Heart right ventricle (tissue), 16 donors: ENCODE results near the gene KIF4A. TPM values are rescaled to one million over a fixed set of nuclear protein-coding genes. Genes with fewer than 3 reads are reported as not detected.
"Not testable (repeated sequence)": the region's sequence is repeated elsewhere in the genome, so short reads cannot be mapped to it uniquely, and the experiment has no call there.

Experiments used
- ATAC-seq, 8 donors: fragments of 200-7000 bp; cut with Tn5 transposase; one replicate each; pipeline ENCODE4 v1.9.1; 2020; ENCODE audit warnings: mild to moderate bottlenecking in 8 of 8, moderate library complexity in 8 of 8, moderate number of reproducible peaks in 1 of 8
- DNase-seq, 2 donors: peaks; one replicate each; pipeline ENCODE4 v3.0.0-alpha.2; 2020
- H3K27ac ChIP-seq, 10 donors: fragments of 200-600 bp; sonication (generic) in 2 of 10; one replicate each; pipeline versions ENCODE4 v1.5.0 to v1.8.0; 2020 to 2022; ENCODE audit warnings: mild to moderate bottlenecking in 3 of 10
- H3K27me3 ChIP-seq, 7 donors: fragments of 200-600 bp; one replicate each; pipeline ENCODE4 v1.8.0; 2021 to 2022; ENCODE audit warnings: mild to moderate bottlenecking in 2 of 7
- H3K36me3 ChIP-seq, 9 donors: fragments of 200-600 bp; sonication (generic) in 1 of 9; one replicate each; pipeline versions ENCODE4 v1.5.0 to v1.8.0; 2020 to 2022; ENCODE audit warnings: mild to moderate bottlenecking in 2 of 9
- H3K4me1 ChIP-seq, 9 donors: fragments of 200-600 bp; sonication (generic) in 1 of 9; one replicate each; pipeline versions ENCODE4 v1.5.0 to v1.8.0; 2020 to 2022; ENCODE audit warnings: mild to moderate bottlenecking in 4 of 9
- H3K4me3 ChIP-seq, 10 donors: fragments of 200-600 bp; sonication (generic) in 2 of 10; one replicate each; pipeline versions ENCODE4 v1.5.0 to v1.8.0; 2020 to 2022; ENCODE audit warnings: mild to moderate bottlenecking in 7 of 10, moderate library complexity in 2 of 10
- H3K9me3 ChIP-seq, 11 donors: fragments of 200-600 bp in 10 of 11; sonication (generic) in 2 of 11; one replicate each; pipeline versions ENCODE4 v1.5.0 to v1.8.0; 2013 to 2022; ENCODE audit warnings: mild to moderate bottlenecking in 2 of 11, control low read depth in 1 of 11, moderate library complexity in 1 of 11
- CTCF ChIP-seq, 9 donors: fragments of 200-600 bp; sonication (generic) in 2 of 9; IDR thresholded peaks; one replicate each; pipeline versions ENCODE4 v1.5.0 to v1.8.0; 2021 to 2022; ENCODE audit warnings: antibody characterized with exemption in 9 of 9, mild to moderate bottlenecking in 5 of 9, moderate library complexity in 1 of 9
- WGBS, 2 donors: extraction: QIAGEN DNeasy Blood & Tissue Kit; methylation state at CpG; one replicate each; pipeline ENCODE4 v1.1.7; 2013; ENCODE audit warnings: inconsistent platforms in 1 of 2; 5-methylcytosine and 5-hydroxymethylcytosine counted together
- intact Hi-C, 10 donors: fragments of 100-400 bp; cut with DNase I; formaldehyde crosslinking; loops; one replicate each; pipeline versions ENCODE4 v1.11.1 to v1.14.2; 2022
- long read RNA-seq, 3 donors: library from polyadenylated mRNA; unstranded; transcript quantifications; one replicate each; pipeline ENCODE4 v2.0.0, GENCODE V29; 2020 to 2021
- polyA plus RNA-seq, 2 donors: library from polyadenylated mRNA; stranded (reverse); fragments of 200-250 nt; gene quantifications; one replicate each; pipeline ENCODE4 v1.2.3, GENCODE V29; 2013
- total RNA-seq, 10 donors: library from RNA; stranded (reverse); fragmentation: NEBNext Ultra II Directional in 3 of 10; extraction: Animal tissue kit (Norgen Biotek cat#: 25700) in 3 of 10; gene quantifications; one replicate each; pipeline versions ENCODE4 v1.2.1 to v1.2.4, GENCODE V29; 2021 to 2023
- donor health status: Arrhythmogenic right ventricular cardiomyopathy.
- donor health status: ischemic (EF 13 %, LVEDD 7.1; RV severe dilation, severe dysfunction).
- donor health status: healthy with polysubstance abuse.
- donor health status: DM: no; HTN: yes; CAD: no.
- donor health status: DM: no; HTN: no; CAD: no.
- donor health status: ischemic (EF 25% LVEDD 6.9; RV normal size, moderate dysfunction).
- donor health status: ischemic (EF 25% LVEDD 5.7; RV mildly dilated, moderate dysfunction).
- donor health status: healthy.
- donor health status: DM: yes; HTN: yes; CAD: no.
- donor health status: Ischemic cardiomyopathy.
- donor health status: ischemic (EF 35%, LVEDD 5.7; RV mildly dilated, moderate dysfunction).
- donor health status: nonischemic (EF 11% LVEDD 7.7; RV severe dilation, severe dysfunction).
- donor health status: DM: yes; HTN: yes; CAD: no.
- donor health status: PGD.
- donor health status: ischemic (EF 29% LVEDD 5.4; RV normal size, mild dysfunction).
- donor health status: nonischemic (EF 23%, LVEDD 6.1; RV moderate dilation, normal function).

The KIF4A gene
- total RNA-seq (1 to 10 TPM in 1 of 10 donors, under 1 TPM in 6, not detected in 3; 0.09 to 2.8 (median 0.28) TPM), polyA plus RNA-seq (under 1 TPM in 1 of 2 donors, not detected in 1; 0.07 TPM)
- long read RNA-seq, donor 1, partial matches to known transcripts: 1 of 1 reads
- long read RNA-seq, donor 1, other reads (novel, unspliced or antisense): 0 of 1 reads
- long read RNA-seq, donor 2, partial matches to known transcripts: 1 of 1 reads
- long read RNA-seq, donor 2, other reads (novel, unspliced or antisense): 0 of 1 reads
- long read RNA-seq, donor 3, partial matches to known transcripts: 0 of 1 reads
- long read RNA-seq, donor 3, other reads (novel, unspliced or antisense): 1 of 1 reads

GRCh38 chrX:70289793-70290770 lies at the start of gene KIF4A, which contains the start of gene PDZD11:
Gene KIF4A, plus strand, starts transcription at chrX:70290104. Its CDS starts 355 bp downstream, at chrX:70290459.
Gene PDZD11, minus strand, starts transcription at chrX:70289927. Its CDS starts 586 bp downstream, at chrX:70289341.
- Histone ChIP-seq H3K9me3 (no peaks in the 10 kb centered on the region), H3K4me3 (peak within 1 kb of the TSS; percentile 28 to 68 (median 59)), H3K27ac (peak within 1 kb of the TSS in 8 of 10 donors; percentile 63 to 85 (median 70)), H3K27me3 (peaks cover 0 to 30% (median 0%) of the 10 kb centered on the region in 7 donors), H3K36me3 (peaks cover 0 to 30% (median 0%) of the 10 kb centered on the region in 9 donors), H3K4me1 (peaks cover 0 to 10% (median 7%) of the 10 kb centered on the region in 9 donors)
- 0 to 1% methylated on average over 47 to 62 of the region's 62 CpGs for WGBS, 2 donors
- peak; percentile 79 to 82 for DNase-seq
- no peak for TF ChIP-seq CTCF (IDR thresholded peaks at IDR 0.05)
- intact Hi-C loops: no loop called here
- ATAC-seq: peak; percentile 99 to 100 (median 100)

GRCh38 chrX:70240751-70241150 lies 49.2 kb upstream of the KIF4A start:
- H3K36me3 ChIP-seq: no peaks in the 10 kb centered on the region
- intact Hi-C loops: no loop called here
- peaks cover 0 to 19% (median 0%) of the 10 kb centered on the region in 7 donors for H3K27me3 ChIP-seq
- no peaks in the 10 kb centered on the region for H3K4me1 ChIP-seq
- no peak for DNase-seq
- H3K9me3 ChIP-seq: no peaks in the 10 kb centered on the region
- no peak overlapping the region for H3K27ac ChIP-seq
- ATAC-seq: no peak
- no peak for TF ChIP-seq CTCF (IDR thresholded peaks at IDR 0.05)
- H3K4me3 ChIP-seq: no peak overlapping the region
- WGBS, 2 donors: 88 to 93% methylated on average over 1 of the region's 1 CpG

GRCh38 chrX:70241501-70241900 lies 48.4 kb upstream of the KIF4A start:
- no peak overlapping the region for H3K27ac ChIP-seq
- no peak overlapping the region for H3K4me3 ChIP-seq
- no peak for ATAC-seq
- no peak for DNase-seq
- H3K9me3 ChIP-seq: no peaks in the 10 kb centered on the region
- H3K36me3 ChIP-seq: no peaks in the 10 kb centered on the region
- H3K27me3 ChIP-seq: peaks cover 0 to 19% (median 0%) of the 10 kb centered on the region in 7 donors
- no peaks in the 10 kb centered on the region for H3K4me1 ChIP-seq
- WGBS, 2 donors: 91 to 94% methylated on average over 2 of the region's 2 CpGs
- intact Hi-C loops: no loop called here
- TF ChIP-seq CTCF (IDR thresholded peaks at IDR 0.05): no peak

GRCh38 chrX:70243601-70244000 lies 46.3 kb upstream of the KIF4A start:
- H3K27me3 ChIP-seq: peaks cover 0 to 19% (median 0%) of the 10 kb centered on the region in 7 donors
- H3K9me3 ChIP-seq, intact Hi-C loops, H3K4me3 ChIP-seq, H3K27ac ChIP-seq, H3K4me1 ChIP-seq, H3K36me3 ChIP-seq, ATAC-seq, DNase-seq: not testable (repeated sequence)
- WGBS, 2 donors: 84 to 87% methylated on average over 5 of the region's 5 CpGs
